ENCODE measurements around the gene LBH.

DNA sequence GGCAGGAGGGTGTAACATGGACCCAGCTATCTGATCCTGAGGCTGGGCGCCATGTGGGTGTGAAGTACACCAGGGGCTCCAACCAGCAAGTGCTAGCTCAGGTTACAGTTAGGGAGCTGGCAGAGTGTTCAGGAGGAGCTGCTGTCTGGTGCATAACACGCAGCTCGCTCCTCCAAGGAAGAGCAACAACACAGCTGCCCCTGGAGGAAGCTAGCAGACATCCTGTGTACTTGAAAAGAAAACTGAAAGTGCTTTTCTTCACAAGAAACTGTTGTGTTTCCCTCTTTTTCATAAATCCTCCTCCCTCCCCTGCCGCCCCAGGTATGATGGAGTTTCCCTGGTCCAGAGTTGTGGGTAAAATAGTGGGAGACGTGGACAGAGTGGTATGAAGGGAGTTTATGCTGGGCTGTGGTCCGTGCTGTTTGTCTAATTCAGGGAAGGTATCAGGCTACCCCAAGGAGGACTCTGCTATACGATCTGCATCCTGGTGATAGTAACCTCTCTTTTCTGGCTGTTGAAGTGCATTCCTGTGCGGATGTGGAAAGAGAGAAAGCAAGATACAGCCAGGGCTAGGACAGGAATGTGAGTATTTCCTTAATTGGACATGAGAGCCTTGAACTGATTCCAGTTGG, 6.1 kb upstream of the LBH start:
- TF ChIP-seq GATA2 (IDR thresholded peaks at IDR 0.05; ENCODE audit: low read depth, low read length) (no peak), GATA3 (IDR thresholded peaks at IDR 0.05; ENCODE audit: low read depth, low read length) (no peak)
